Renal cortex interstitium (tissue), 11 donors: ENCODE results near the gene TMEM255B. TPM values are rescaled to one million over a fixed set of nuclear protein-coding genes. Genes with fewer than 3 reads are reported as not detected.

Experiments
- DNase-seq, 11 donors: peaks; one replicate each; pipeline ENCODE4 v3.0.0-alpha.2; 2013; ENCODE audit warnings: low read depth in 9 of 11, low spot score in 4 of 11; ENCODE audit errors: extremely low read depth in 1 of 11
- polyA plus RNA-seq, 3 donors: library from polyadenylated mRNA; unstranded; fragments of 120-200 nt; gene quantifications; one replicate each; pipeline ENCODE4 v1.2.1, GENCODE V29; 2013; ENCODE audit not compliant: insufficient read length in 3 of 3

The TMEM255B gene
- polyA plus RNA-seq, 3 donors: 4.9 to 10.7 (median 7.0) TPM

- DNase-seq: no peak
These were observed 3.5 kb downstream of the TMEM255B start for GRCh38 chr13:113762538-113762937.

DNA sequence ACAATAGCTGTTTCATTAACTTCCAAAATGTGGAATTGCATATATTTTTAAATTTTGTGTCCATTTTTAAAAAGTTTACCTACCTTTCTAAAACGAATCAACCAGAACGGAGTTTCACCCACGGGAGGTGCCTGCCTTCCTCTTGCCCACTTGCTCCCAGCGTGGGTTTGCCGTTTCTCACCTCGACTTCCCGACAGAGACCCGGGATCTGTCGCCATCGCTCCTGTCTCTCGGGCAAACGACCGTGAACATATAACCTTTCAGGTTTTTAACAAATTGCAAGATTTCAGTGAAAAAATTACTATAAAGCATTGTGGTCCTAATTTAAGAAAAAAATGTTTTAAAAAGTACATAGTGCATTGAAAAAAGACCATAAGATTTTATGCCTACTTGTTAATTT, 4.2 kb downstream of the TMEM255B start:
- no peak for DNase-seq

GRCh38 chr13:113763961-113764792, 5.2 kb downstream of the TMEM255B start:
- DNase-seq: no peak

DNA sequence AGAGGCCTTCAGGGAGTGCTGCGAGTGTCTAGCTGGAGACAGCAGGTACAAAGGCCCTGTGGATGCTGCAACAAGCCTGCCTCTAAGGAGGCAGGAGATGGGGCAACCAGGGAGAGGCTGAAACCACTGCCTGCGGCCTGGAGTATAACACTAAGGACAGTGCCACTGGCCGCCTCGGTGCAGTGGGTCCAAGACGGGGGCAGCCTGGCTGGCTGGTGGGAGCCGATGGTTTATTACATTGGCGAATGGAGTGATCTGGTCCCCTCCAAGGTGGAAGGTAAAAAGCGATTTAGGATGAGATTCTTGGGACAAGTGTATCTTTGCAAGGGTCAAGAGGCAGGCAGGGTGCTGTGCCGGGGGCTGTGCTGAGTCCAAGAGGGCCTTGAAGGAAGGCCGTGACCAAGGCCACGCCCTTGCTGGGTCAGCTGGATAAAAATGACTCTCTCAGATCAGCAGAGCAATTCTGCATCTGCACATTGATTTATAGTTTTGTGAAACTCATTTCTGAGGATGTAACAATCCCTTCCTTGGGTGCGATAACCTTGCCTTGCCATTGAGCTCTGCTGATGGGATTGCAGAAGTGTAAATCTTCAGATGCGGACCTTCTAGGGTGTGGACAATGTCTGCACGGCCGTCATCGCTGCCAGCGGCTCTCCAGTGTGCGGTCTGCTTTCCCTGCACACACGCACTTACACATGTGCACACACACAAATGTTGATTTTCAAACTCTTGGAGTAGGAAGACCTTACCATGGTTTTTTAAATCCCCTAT, 6.0 kb downstream of the TMEM255B start:
- no peak for DNase-seq

GRCh38 chr13:113765564-113765910, 6.5 kb downstream of the TMEM255B start:
- DNase-seq: no peak

DNA sequence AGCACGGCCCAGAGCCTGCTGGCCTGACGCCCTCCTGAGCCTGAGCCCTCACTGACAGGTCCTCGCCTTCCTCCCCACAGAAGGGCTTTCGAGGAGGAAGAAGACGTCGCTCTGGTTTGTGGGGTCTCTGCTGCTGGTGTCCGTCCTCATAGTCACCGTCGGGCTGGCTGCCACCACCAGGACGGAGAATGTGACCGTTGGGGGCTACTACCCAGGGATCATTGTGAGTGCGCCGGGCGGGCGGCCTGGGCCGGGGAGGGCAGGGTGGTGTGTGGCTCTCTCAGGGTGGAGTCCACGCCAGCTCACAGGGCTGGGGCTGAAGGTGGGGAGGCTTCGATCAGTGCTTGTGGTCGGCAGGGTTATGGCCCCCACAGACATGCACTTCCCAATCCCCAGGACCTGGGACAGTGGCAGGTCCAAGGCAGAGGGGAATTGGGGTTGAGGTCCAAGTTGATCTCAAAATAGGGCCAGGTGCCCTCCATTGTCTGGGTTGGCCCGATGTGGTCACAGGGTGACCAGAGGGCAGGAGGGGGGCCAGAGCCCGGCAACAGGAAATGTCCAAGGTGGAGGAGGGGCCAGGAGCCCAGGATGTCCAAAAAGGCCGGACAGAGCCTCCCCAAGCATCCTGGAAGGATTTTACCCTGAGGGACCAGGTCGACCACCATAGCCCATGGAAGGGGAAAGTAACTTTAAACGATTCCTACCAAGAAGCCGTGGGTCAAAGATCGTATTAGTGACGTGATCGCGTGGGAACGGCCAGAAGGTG, 7.2 kb downstream of the TMEM255B start:
- DNase-seq: no peak

DNA sequence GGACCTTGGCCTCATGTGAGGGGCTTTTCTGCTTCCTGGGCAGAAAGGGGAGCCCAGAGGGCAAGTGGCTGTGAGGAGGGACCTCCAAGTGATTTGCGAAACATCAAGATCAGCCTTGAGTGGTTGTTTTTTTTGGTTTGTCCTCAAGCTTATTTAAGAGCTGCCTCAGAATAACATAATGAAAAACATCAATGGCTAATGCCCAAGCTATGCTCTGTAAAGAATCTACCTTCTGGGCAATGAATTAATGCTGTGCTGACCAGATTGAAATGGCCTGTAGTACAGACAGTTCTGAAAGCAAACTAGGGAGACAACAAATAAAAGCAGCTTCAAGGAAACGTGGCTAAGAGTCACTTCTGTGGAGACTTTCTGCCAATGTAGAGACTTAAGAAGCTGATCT, 8.3 kb downstream of the TMEM255B start:
- no peak for DNase-seq

GRCh38 chr13:113768018-113768905, 9.2 kb downstream of the TMEM255B start:
- no peak for DNase-seq

DNA sequence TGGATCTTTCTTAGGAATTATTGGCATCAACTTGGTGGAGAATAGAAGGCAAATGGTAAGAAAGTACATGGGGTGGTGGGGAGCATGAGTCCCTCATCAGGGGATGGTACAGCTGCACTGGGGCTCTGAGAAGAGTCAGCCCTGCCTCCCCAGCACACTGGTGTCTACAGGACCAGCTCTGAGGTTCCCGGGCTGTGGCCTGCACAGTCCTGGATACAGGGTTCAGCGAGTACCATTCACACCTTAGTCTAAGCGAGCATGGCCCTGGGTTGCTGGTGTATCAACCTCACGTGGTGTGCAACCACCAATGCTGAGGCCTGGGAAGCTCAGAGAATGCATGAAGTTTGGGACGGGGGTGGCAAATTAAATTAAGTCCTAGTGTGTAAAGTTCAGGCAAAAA, 10.1 kb downstream of the TMEM255B start:
- DNase-seq: no peak

DNA sequence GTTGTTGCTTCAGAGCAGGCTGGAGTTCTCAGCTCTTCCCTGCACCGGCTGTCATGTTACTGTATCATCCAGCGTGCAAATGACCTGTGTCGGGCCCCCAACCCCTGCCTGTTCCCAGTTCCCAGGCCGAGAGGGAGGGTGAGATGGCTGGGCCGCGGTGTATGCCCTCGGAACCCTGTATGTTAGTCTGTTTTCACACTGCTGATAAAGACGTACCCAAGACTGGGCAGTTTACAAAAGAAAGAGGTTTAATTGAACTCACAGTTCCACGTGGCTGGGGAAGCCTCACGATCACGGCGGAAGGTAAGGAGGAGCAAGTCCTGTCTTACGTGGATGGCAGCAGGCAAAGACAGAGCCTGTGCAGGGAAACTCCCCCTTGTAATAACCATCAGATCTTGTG, 10.9 kb downstream of the TMEM255B start:
- no peak for DNase-seq

- no peak for DNase-seq
These were observed 11.4 kb downstream of the TMEM255B start for GRCh38 chr13:113770441-113770840.

DNA sequence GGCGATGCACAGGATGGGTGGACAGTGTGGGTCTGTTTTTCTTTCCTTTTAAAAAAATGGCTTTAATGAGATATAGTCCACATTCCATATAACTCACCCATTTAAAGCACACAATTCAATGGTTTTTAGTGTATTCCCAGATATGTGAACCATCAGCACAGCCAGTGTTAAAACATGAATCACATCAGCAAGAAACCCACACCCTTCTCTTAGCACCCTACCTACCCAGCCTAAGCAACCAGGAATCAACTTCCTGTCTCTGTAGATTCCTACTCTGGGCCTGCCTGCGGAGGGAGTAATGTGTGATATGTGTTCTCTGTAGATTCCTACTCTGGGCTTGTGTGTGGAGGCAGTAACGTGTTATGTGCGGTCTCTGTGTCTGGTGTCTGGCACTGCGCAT, 11.9 kb downstream of the TMEM255B start:
- no peak for DNase-seq

- DNase-seq: no peak
These were observed 12.8 kb downstream of the TMEM255B start for GRCh38 chr13:113771709-113772331.

DNA sequence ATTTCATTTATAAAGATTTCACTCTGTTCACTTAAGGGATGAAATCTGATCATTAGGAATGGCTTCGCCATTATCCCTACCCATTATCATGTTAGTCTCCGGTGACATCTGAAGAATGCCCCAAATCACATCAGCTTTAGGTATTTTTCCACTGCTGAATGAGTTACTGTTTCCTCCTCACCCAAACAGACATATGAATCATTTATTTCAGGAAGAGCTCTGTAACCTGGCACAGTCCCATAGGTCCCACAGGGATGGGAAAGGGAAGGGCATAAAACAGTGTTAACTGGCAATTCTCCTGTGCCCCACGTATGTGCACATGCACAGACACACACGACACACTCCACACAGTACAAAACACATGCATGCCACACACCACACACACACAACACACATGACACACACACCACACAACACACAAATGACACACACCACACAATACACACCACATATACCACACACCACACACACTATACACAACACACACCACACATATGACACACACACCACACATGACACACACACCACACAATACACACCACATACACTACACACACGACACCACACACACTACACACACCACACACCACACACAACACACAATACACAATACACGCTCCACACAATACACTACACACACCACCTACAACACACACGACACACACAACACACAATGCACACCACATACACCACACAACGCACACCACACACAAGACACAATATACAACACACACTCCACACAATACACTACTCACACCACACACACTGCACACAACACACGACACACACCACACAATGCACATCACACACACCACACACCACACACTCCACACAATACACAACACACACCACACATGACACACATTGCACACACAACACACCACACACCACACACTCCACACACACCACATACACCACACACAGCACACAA, 15.4 kb downstream of the TMEM255B start:
- DNase-seq: no peak

- no peak for DNase-seq
These were observed 16.6 kb downstream of the TMEM255B start for GRCh38 chr13:113775451-113776145.

GRCh38 chr13:113776231-113777125, 17.5 kb downstream of the TMEM255B start:
- DNase-seq: no peak
